GM12892 (cell line): Measurements from ENCODE around the gene SLC25A25.
A peak's percentile ranks its signal among the peaks of the same experiment; 100 is the strongest.
"Not testable (repeated sequence)": the region's sequence is repeated elsewhere in the genome, so short reads cannot be mapped to it uniquely, and the experiment has no call there.

ENCODE experiments used
- DNase-seq: peaks from one replicate; pipeline ENCODE4 v3.0.0; 2011; ENCODE audit not compliant: insufficient read length
- FAIRE-seq: peaks from 2 replicates; lab custom pipeline; 2011; peaks lifted over from hg19 to GRCh38; lab: Jason Lieb, UNC
- POLR2A ChIP-seq: IDR thresholded peaks from 2 replicates; pipeline ENCODE4 v1.6.1; 2011; ENCODE audit warnings: low read depth, low read length, control low read depth
- POLR2AphosphoS5 ChIP-seq: IDR thresholded peaks from 2 replicates; pipeline ENCODE4 v1.6.1; 2011; ENCODE audit warnings: low read depth, low read length, control low read depth
- TAF1 ChIP-seq: IDR thresholded peaks from 2 replicates; pipeline ENCODE4 v1.6.1; 2011; ENCODE audit warnings: low read depth, mild to moderate bottlenecking, control low read depth, low read length, borderline replicate concordance

Gene SLC25A25

DNA sequence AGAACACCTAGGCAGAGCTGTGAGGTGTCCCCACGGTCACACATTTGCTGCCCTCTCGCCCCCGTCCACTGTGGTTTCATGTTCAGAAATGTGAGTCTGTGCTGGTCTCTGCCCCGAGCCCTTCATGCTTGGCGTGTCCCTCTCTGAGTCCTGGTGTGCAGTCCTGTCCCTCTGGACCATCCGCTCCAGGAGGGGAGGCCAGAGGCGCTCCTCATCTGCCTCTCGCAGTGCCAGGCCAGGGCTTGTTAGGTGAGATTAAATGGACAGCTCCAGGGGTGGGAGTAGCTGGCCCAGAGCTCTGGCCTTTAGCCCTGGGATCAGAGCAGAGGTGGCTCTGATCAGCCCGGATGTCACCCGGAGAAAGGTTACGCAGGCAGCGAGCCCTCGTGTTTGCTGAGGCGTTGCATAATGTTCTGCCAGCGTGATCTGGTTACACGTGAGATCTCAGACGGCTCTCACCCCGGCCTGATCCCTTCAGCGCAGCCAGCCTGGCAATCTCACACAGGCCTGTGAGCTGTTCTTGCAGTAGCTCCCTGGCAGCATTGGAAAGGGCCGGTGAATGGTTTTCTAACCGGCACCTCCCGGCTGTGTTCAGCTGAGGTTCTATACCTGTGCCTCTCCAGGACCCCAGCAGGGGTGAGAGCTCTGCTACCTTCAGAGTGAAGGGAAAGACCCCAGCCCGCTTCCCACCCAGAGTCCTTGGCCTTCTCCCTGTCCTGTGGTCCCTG, 35.0 kb downstream of the SLC25A25 start:
- TF ChIP-seq POLR2A = no peak
- TF ChIP-seq TAF1 = no peak
- TF ChIP-seq POLR2AphosphoS5 = no peak
- FAIRE-seq (no peak), DNase-seq (no peak)

GRCh38 chr9:128103589-128103962, 35.5 kb downstream of the SLC25A25 start:
- no peak for DNase-seq
- no peak for FAIRE-seq
- TF ChIP-seq TAF1 (no peak), POLR2A (no peak), POLR2AphosphoS5 (no peak)

DNA sequence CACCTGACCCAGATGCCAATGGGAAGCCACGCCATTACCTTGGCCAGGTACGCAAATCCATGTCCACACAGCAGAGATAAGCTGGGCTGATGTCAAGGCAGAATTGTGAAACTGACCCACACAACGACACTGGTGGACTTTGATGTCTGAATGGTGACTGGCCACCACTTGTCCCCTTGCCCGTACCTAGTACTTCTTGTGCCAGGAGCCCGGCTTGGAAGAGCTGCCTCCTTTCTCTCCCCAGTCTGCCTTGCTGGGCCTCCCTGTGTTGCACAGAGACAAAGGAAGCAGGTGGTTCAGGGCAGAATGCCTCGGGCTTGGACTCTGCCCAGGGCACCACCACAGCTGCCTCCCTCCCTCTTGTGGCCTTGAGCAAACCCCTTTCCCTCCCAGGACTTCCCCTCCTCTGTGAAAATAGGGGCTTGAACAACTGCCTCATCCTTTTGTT, 36.2 kb downstream of the SLC25A25 start:
- no peak for DNase-seq
- TF ChIP-seq POLR2A = no peak
- TF ChIP-seq TAF1 = no peak
- no peak for TF ChIP-seq POLR2AphosphoS5
- no peak for FAIRE-seq

GRCh38 chr9:128105538-128106175, 37.6 kb downstream of the SLC25A25 start:
- FAIRE-seq = no peak
- TF ChIP-seq POLR2A (no peak), TAF1 (no peak), POLR2AphosphoS5 (no peak)
- no peak for DNase-seq

- TF ChIP-seq TAF1 (no peak), POLR2A (no peak), POLR2AphosphoS5 (no peak)
- no peak for DNase-seq
- FAIRE-seq = no peak
These were observed 38.3 kb downstream of the SLC25A25 start for GRCh38 chr9:128106181-128106939.

- TF ChIP-seq TAF1 = no peak
- FAIRE-seq (no peak), DNase-seq (no peak)
These were observed 39.0 kb downstream of the SLC25A25 start for GRCh38 chr9:128106940-128107467.

GRCh38 chr9:128107468-128108268, 39.6 kb downstream of the SLC25A25 start:
- peak; percentile 25; the same call in 1 of the 2 replicates for TF ChIP-seq POLR2AphosphoS5
- TF ChIP-seq TAF1 = no peak
- DNase-seq (no peak), FAIRE-seq (no peak)

DNA sequence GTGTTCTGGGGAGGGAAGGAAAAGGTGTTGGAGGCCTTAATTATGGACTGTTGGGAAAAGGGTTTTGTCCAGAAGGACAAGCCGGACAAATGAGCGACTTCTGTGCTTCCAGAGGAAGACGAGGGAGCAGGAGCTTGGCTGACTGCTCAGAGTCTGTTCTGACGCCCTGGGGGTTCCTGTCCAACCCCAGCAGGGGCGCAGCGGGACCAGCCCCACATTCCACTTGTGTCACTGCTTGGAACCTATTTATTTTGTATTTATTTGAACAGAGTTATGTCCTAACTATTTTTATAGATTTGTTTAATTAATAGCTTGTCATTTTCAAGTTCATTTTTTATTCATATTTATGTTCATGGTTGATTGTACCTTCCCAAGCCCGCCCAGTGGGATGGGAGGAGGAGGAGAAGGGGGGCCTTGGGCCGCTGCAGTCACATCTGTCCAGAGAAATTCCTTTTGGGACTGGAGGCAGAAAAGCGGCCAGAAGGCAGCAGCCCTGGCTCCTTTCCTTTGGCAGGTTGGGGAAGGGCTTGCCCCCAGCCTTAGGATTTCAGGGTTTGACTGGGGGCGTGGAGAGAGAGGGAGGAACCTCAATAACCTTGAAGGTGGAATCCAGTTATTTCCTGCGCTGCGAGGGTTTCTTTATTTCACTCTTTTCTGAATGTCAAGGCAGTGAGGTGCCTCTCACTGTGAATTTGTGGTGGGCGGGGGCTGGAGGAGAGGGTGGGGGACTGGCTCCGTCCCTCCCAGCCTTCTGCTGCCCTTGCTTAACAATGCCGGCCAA, 40.4 kb downstream of the SLC25A25 start:
- FAIRE-seq (no peak), DNase-seq (peak; percentile 6)
- no peak for TF ChIP-seq POLR2AphosphoS5
- TF ChIP-seq POLR2A = no peak
- TF ChIP-seq TAF1 = no peak

- DNase-seq = no peak
- TF ChIP-seq TAF1 = no peak
- no peak for TF ChIP-seq POLR2A
- TF ChIP-seq POLR2AphosphoS5 = no peak
- FAIRE-seq = no peak
These were observed 41.1 kb downstream of the SLC25A25 start for GRCh38 chr9:128109050-128109709.

DNA sequence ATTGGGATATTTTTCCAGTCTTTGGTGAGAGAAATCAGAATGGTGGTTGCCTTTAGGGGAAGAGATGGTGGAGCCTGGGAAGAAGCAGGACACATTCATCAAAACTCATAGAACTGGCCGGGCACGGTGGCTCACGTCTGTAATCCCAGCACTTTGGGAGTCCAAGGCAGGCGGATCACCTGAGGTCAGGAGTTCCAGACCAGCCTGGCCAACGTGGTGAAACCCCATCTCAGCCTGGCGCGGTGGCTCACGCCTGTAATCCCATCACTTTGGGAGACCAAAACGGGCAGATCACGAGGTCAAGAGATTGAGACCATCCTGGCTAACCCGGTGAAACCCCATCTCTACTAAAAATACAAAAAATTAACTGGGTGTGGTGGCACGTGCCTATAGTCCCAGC, 43.7 kb downstream of the SLC25A25 start:
- FAIRE-seq, DNase-seq: not testable (repeated sequence)
